Effector memory CD8-positive, alpha-beta T cell (primary cell): ENCODE data around the gene NHERF1.

Source experiments
- ATAC-seq: fragments of 150-1000 bp; cut with Tn5 transposase; replicated peaks from 2 replicates; pipeline ENCODE4 v1.10.0; 2021; ENCODE audit warnings: mild to moderate bottlenecking, moderate library complexity
- DNase-seq, 3 experiments: peaks; one replicate each; pipeline ENCODE4 v3.0.0; 2021
- H3K27ac Mint-ChIP-seq, 2 donors: one replicate each; pipeline ENCODE4 v1.8.0; 2022; ENCODE audit warnings: mild to moderate bottlenecking in 2 of 2, mixed read lengths in 2 of 2, moderate library complexity in 2 of 2
- H3K27me3 Mint-ChIP-seq, 2 donors: one replicate each; pipeline ENCODE4 v1.8.0; 2022; ENCODE audit warnings: mixed read lengths in 2 of 2
- H3K36me3 Mint-ChIP-seq: one replicate; pipeline ENCODE4 v1.8.0; 2022; ENCODE audit warnings: mild to moderate bottlenecking, moderate library complexity, mixed read lengths; ENCODE audit not compliant: insufficient read depth
- H3K4me1 Mint-ChIP-seq, 2 donors: one replicate each; pipeline ENCODE4 v1.8.0; 2022; ENCODE audit warnings: low read depth in 2 of 2, mixed read lengths in 2 of 2
- H3K4me3 Mint-ChIP-seq, 2 donors: one replicate each; pipeline ENCODE4 v1.8.0; 2022; ENCODE audit warnings: mild to moderate bottlenecking in 2 of 2, mixed read lengths in 2 of 2, moderate library complexity in 2 of 2
- H3K9me3 Mint-ChIP-seq, 2 donors: one replicate each; pipeline ENCODE4 v1.8.0; 2022; ENCODE audit warnings: mixed read lengths in 2 of 2

Gene NHERF1

GRCh38 chr17:74748279-74748528, 224 bp upstream of the NHERF1 start:
- no peak for ATAC-seq
- no peaks in the 10 kb centered on the region for H3K9me3 Mint-ChIP-seq
- no peak for DNase-seq
- H3K36me3 Mint-ChIP-seq = peaks cover 58% of the 10 kb centered on the region
- no peaks in the 10 kb centered on the region for H3K27me3 Mint-ChIP-seq
- peaks cover 56 to 66% of the 10 kb centered on the region in 2 donors for H3K4me1 Mint-ChIP-seq
- peak overlapping the region; percentile 98 to 99 for H3K4me3 Mint-ChIP-seq
- H3K27ac Mint-ChIP-seq = peak overlapping the region; percentile 92 to 93

- peaks cover 53 to 66% of the 10 kb centered on the region in 2 donors for H3K4me1 Mint-ChIP-seq
- peaks cover 62% of the 10 kb centered on the region for H3K36me3 Mint-ChIP-seq
- peak overlapping the region; percentile 98 to 99 for H3K4me3 Mint-ChIP-seq
- DNase-seq = peak in 2 of 3 experiments; percentile 31 to 41
- H3K9me3 Mint-ChIP-seq = no peaks in the 10 kb centered on the region
- no peaks in the 10 kb centered on the region for H3K27me3 Mint-ChIP-seq
- peak overlapping the region; percentile 92 to 93 for H3K27ac Mint-ChIP-seq
- ATAC-seq = peak; percentile 3
These were observed 1.0 kb downstream of the NHERF1 start for GRCh38 chr17:74749279-74750038.

- H3K4me1 Mint-ChIP-seq = peaks cover 53 to 66% of the 10 kb centered on the region in 2 donors
- no peaks in the 10 kb centered on the region for H3K9me3 Mint-ChIP-seq
- peak overlapping the region; percentile 98 to 99 for H3K4me3 Mint-ChIP-seq
- DNase-seq (no peak), ATAC-seq (no peak)
- no peaks in the 10 kb centered on the region for H3K27me3 Mint-ChIP-seq
- H3K27ac Mint-ChIP-seq = peak overlapping the region; percentile 92 to 93
- peaks cover 65% of the 10 kb centered on the region for H3K36me3 Mint-ChIP-seq
These were observed 1.6 kb downstream of the NHERF1 start for GRCh38 chr17:74750039-74750326.

- Mint-ChIP-seq H3K9me3 (no peaks in the 10 kb centered on the region), H3K4me1 (peaks cover 58 to 71% of the 10 kb centered on the region in 2 donors), H3K4me3 (peak overlapping the region; percentile 98 to 99), H3K27ac (peak overlapping the region; percentile 92 to 93), H3K27me3 (no peaks in the 10 kb centered on the region), H3K36me3 (peaks cover 70% of the 10 kb centered on the region)
- ATAC-seq = no peak
- DNase-seq = no peak
These were observed 2.1 kb downstream of the NHERF1 start for GRCh38 chr17:74750327-74751069.

DNA sequence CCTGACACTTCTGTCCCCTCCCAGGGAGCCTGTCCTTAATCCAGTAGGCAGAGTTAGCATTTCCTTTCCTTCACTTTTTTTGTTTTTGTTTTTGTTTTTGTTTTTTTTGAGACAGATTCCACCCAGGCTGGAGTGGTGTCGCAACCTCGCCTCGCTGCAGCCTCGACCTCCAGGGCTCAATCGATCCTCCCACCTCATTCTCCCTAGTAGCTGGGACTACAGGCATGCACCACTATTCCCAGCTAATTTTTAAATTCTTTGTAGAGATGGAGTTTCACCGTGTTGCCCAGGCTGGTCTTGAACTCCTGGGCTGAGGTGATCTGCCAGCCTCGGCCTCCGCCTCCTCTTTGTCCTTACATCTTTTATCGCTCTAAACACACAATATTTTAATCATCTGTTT, 4.0 kb downstream of the NHERF1 start:
- Mint-ChIP-seq H3K27me3 (no peaks in the 10 kb centered on the region), H3K9me3 (no peaks in the 10 kb centered on the region), H3K36me3 (peaks cover 77% of the 10 kb centered on the region), H3K4me1 (peaks cover 59 to 67% of the 10 kb centered on the region in 2 donors), H3K27ac (peak overlapping the region; percentile 90 to 93), H3K4me3 (peak overlapping the region; percentile 98 to 99)
- ATAC-seq (no peak), DNase-seq (no peak)

- H3K4me1 Mint-ChIP-seq = peaks cover 64 to 69% of the 10 kb centered on the region in 2 donors
- no peak for ATAC-seq
- no peak for DNase-seq
- H3K27me3 Mint-ChIP-seq = no peaks in the 10 kb centered on the region
- peak overlapping the region; percentile 98 to 99 for H3K4me3 Mint-ChIP-seq
- H3K9me3 Mint-ChIP-seq = no peaks in the 10 kb centered on the region
- peaks cover 82% of the 10 kb centered on the region for H3K36me3 Mint-ChIP-seq
- peak overlapping the region; percentile 90 to 93 for H3K27ac Mint-ChIP-seq
These were observed 4.5 kb downstream of the NHERF1 start for GRCh38 chr17:74752822-74753401.

DNA sequence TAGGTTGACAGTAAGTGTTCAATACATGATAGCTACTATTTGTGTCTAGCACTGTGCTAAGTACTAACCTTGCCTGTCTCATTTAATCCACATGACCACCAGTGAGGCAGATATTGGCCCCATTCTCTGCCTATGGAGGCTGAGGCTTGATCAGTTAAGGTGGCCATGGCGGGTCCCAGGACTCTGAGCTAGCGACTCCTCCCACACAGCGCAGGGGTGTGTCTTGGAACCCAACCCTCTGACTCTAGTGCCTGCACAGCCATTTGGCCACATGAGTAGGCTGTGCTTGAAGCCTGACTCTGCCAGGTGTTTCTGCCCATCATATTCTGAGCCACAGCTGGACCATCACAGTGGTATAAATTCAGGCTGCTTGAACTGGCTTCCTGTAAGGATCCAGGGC, 6.4 kb downstream of the NHERF1 start:
- H3K36me3 Mint-ChIP-seq = peaks cover 84% of the 10 kb centered on the region
- H3K4me3 Mint-ChIP-seq = peak overlapping the region; percentile 98 to 99
- peak overlapping the region; percentile 90 to 93 for H3K27ac Mint-ChIP-seq

DNA sequence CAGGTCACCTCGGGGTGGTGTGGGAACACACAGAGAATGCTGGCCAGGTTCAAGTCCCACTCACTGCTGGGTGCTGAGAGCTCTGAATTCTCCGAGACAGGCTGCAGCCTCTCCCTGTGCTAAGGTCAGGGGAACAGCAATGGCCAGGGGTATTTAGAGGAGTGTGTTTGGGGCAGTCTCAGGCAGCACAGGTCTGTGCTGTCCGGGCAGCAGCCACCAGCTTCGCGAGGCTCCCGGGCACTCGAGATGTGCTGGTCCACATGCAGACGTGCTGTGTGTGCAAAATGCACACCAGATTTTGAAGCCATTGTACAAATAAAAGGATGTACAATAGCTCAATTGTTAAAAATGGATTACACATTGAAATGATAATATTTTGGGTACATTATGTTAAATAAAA, 7.1 kb downstream of the NHERF1 start:
- Mint-ChIP-seq H3K4me3 (peak overlapping the region; percentile 98 to 99), H3K4me1 (peaks cover 83 to 85% of the 10 kb centered on the region in 2 donors), H3K27ac (peak overlapping the region; percentile 90 to 93), H3K9me3 (no peaks in the 10 kb centered on the region), H3K27me3 (no peaks in the 10 kb centered on the region), H3K36me3 (peaks cover 77% of the 10 kb centered on the region)
- no peak for DNase-seq
- no peak for ATAC-seq

More for the DNA sequence above, 6.4 kb downstream of the NHERF1 start:
- ATAC-seq = peak; percentile 13
- Mint-ChIP-seq H3K27me3 (no peaks in the 10 kb centered on the region), H3K4me1 (peaks cover 81 to 82% of the 10 kb centered on the region in 2 donors), H3K9me3 (no peaks in the 10 kb centered on the region)
- no peak for DNase-seq

GRCh38 chr17:74756891-74757290, 8.5 kb downstream of the NHERF1 start:
- H3K4me3 Mint-ChIP-seq = peak overlapping the region; percentile 98 to 99
- no peak for DNase-seq
- ATAC-seq = no peak
- peak overlapping the region; percentile 93 for H3K27ac Mint-ChIP-seq
- no peaks in the 10 kb centered on the region for H3K9me3 Mint-ChIP-seq
- H3K36me3 Mint-ChIP-seq = peaks cover 67% of the 10 kb centered on the region
- peaks cover 79 to 81% of the 10 kb centered on the region in 2 donors for H3K4me1 Mint-ChIP-seq
- no peaks in the 10 kb centered on the region for H3K27me3 Mint-ChIP-seq

DNA sequence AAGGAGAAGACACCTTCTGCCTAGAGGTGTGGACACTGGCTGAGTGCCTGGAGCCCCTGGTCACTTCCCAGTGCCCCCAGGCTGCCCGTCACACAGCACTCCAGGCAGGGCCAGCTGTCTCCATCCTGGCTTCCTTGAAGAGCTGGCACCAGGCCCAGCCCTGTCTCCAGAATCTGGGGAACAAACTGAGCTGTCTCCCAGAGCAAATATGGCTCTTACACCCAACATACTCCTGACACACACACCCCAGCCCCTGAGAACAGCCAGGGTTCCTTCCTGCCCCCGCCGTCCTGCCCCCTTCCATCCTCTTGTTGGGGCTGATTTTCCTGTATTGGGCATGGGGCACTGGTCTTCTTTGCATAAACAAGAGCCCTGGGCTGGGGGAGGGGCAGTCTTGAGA, 9.1 kb downstream of the NHERF1 start:
- H3K9me3 Mint-ChIP-seq = no peaks in the 10 kb centered on the region

DNA sequence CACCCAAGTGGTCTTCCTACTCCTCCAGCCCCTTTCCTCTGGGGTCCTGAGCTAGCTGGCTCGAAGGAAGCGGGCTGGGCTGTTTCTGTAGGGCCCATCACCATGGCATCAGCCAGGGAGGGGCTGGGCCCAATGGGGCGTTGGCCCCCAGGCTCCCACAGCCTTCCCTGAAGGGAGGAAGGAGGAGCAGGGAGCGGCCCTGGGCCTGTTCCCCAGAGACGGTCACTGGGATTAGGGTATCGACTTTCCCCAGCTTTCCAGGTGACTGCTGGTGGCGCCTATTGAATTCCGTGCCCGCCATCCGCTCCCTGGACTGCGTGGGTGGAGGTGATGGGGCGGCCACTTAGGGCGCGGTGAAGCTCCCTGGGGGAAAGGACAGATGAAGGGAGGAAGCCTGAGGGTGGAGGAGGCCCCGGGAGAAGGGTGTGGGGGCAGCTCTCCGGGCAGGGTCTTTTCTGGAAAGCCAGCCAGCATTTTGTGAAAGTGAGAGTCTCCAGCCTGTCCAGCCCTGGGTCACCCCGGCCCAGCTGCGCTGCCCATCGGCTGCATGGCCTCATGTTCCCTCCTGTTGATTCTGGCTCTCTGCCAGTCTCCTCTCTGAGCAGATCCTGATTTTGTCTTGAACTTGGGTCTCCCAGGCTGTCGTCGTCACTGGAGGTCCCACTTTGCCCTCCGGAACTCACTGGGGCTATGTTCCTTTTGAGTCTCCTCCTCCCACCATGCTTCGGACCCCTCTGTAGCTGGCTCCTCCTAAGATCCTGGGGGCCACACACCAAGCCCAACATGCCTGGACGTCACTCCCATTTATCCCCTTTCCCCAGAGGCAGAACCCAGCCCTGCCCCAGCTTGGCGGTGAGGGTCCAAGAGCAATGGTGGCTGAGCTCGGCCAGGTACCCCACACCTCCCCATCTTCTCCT, 9.8 kb downstream of the NHERF1 start:
- Mint-ChIP-seq H3K9me3 (no peaks in the 10 kb centered on the region), H3K4me1 (peaks cover 73 to 74% of the 10 kb centered on the region in 2 donors), H3K27ac (peak overlapping the region; percentile 93), H3K36me3 (peaks cover 61% of the 10 kb centered on the region), H3K4me3 (peak overlapping the region; percentile 98 to 99), H3K27me3 (no peaks in the 10 kb centered on the region)
- ATAC-seq (no peak), DNase-seq (no peak)

More for the DNA sequence above, 9.1 kb downstream of the NHERF1 start:
- Mint-ChIP-seq H3K27me3 (no peaks in the 10 kb centered on the region), H3K4me3 (peak overlapping the region; percentile 98 to 99), H3K4me1 (peaks cover 75 to 78% of the 10 kb centered on the region in 2 donors), H3K27ac (peak overlapping the region; percentile 93), H3K36me3 (peaks cover 61% of the 10 kb centered on the region)
- ATAC-seq = no peak
- no peak for DNase-seq

DNA sequence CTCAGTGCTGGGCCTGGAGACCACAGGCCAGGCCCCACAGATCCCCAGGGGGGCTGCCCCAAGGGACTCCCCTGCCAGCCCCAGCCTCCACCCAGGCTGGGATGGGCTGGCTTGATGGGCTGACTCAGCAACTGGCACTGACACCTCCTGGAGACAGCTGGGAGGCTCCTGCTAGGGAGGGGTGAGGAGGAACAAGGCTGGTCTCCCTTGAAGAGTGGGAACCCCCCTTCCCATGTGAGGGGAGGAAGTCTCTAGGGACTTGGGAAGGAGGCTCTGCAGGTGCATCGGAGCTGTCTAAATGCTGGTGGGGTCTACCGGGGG, 10.4 kb downstream of the NHERF1 start:
- no peak for DNase-seq
- ATAC-seq = peak; percentile 27
- Mint-ChIP-seq H3K9me3 (no peaks in the 10 kb centered on the region), H3K36me3 (peaks cover 61% of the 10 kb centered on the region), H3K4me3 (peak overlapping the region; percentile 98 to 99), H3K27me3 (no peaks in the 10 kb centered on the region), H3K4me1 (peaks cover 68% of the 10 kb centered on the region in 2 donors), H3K27ac (peak overlapping the region; percentile 93)

DNA sequence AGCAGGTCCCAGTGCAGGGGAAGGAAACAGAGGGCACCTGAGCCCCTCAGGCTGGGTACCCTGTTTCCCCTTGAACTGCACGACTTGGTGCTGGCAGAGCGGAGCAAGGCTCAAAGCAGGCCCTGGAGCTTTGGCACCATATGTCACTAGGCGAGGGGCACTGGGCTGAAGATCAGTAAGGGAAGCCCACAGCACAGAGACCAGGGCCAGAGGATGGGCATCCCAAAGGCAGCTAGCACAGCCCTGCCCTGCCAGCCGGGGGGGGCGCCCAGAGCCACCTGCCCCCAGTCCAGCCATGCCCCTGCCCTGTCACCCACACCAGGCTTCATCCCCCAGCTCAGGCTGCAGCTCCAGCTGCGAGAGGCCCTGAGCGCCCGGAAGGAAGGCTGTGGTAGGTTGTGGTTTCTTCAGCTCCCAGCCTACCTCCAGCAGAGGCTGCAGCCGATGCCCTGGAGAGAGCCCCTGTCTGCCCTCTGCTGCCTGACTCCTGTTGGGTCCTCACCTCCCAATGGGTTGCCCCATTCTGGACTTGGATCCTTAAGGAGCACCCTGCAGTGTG, 10.9 kb downstream of the NHERF1 start:
- peak overlapping the region; percentile 98 to 99 for H3K4me3 Mint-ChIP-seq
- ATAC-seq (peak; percentile 91), DNase-seq (peak; percentile 55 to 61 (median 59))
- peaks cover 61% of the 10 kb centered on the region for H3K36me3 Mint-ChIP-seq
- H3K4me1 Mint-ChIP-seq = peaks cover 63 to 70% of the 10 kb centered on the region in 2 donors
- peak overlapping the region; percentile 93 for H3K27ac Mint-ChIP-seq
- no peaks in the 10 kb centered on the region for H3K27me3 Mint-ChIP-seq
- no peaks in the 10 kb centered on the region for H3K9me3 Mint-ChIP-seq
